Hepatocyte (in vitro differentiated cells): ENCODE results near the gene ANO3. TPM values are rescaled to one million over a fixed set of nuclear protein-coding genes. Genes with fewer than 3 reads are reported as not detected.

ENCODE experiments used
- DNase-seq: peaks from one replicate; pipeline ENCODE4 v3.0.0-alpha.2; 2016; ENCODE audit warnings: low spot score
- H2AFZ ChIP-seq: fragments of 200-600 bp; sonication (generic); 2 replicates; pipeline ENCODE4 v1.6.0; 2016; ENCODE audit warnings: antibody characterized with exemption, mild to moderate bottlenecking
- H3K27ac ChIP-seq: fragments of 200-600 bp; sonication (generic); 2 replicates; pipeline ENCODE4 v1.5.1; 2016; ENCODE audit warnings: mild to moderate bottlenecking
- H3K27me3 ChIP-seq: fragments of 200-600 bp; sonication (generic); 2 replicates; pipeline ENCODE4 v1.6.1; 2016
- H3K36me3 ChIP-seq: fragments of 200-600 bp; sonication (generic); replicated peaks from 2 replicates; pipeline ENCODE4 v1.5.1; 2016; ENCODE audit warnings: low read depth; ENCODE audit not compliant: insufficient read depth
- H3K4me1 ChIP-seq: fragments of 200-600 bp; sonication (generic); 2 replicates; pipeline ENCODE4 v1.5.1; 2016; ENCODE audit warnings: mild to moderate bottlenecking, moderate library complexity; ENCODE audit not compliant: insufficient read depth
- H3K4me2 ChIP-seq: fragments of 200-600 bp; sonication (generic); 2 replicates; pipeline ENCODE4 v1.6.0; 2016
- H3K4me3 ChIP-seq: fragments of 200-600 bp; sonication (generic); 2 replicates; pipeline ENCODE4 v1.5.1; 2016; ENCODE audit warnings: mild to moderate bottlenecking
- H3K79me2 ChIP-seq: fragments of 200-600 bp; sonication (generic); 2 replicates; pipeline ENCODE4 v1.6.0; 2017; ENCODE audit warnings: mild to moderate bottlenecking
- H3K9me2 ChIP-seq: fragments of 200-600 bp; sonication (generic); replicated peaks from 2 replicates; pipeline ENCODE4 v1.6.0; 2017; ENCODE audit warnings: mild to moderate bottlenecking; ENCODE audit not compliant: insufficient read depth
- H3K9me3 ChIP-seq: fragments of 200-600 bp; sonication (generic); 2 replicates; pipeline ENCODE4 v1.5.1; 2016; ENCODE audit warnings: low read depth, mild to moderate bottlenecking
- H4K20me1 ChIP-seq: fragments of 200-600 bp; sonication (generic); 2 replicates; pipeline ENCODE4 v1.6.0; 2016; ENCODE audit warnings: mild to moderate bottlenecking; ENCODE audit not compliant: insufficient read depth, poor library complexity, severe bottlenecking
- EZH2 ChIP-seq: fragments of 200-600 bp; sonication (generic); IDR thresholded peaks from 2 replicates; pipeline ENCODE4 v1.6.1; 2016; ENCODE audit warnings: antibody characterized with exemption, mild to moderate bottlenecking, borderline replicate concordance
- EZH2phosphoT487 ChIP-seq: fragments of 200-600 bp; sonication (generic); IDR thresholded peaks from one replicate; pipeline ENCODE4 v1.6.1; 2018; ENCODE audit warnings: antibody characterized with exemption, mild to moderate bottlenecking, low read depth, moderate library complexity; ENCODE audit not compliant: unreplicated experiment, severe bottlenecking
- WGBS: methylation state at CpG from one replicate; pipeline ENCODE4 v1.1.6; 2016; ENCODE audit warnings: low lambda C conversion rate; ENCODE audit errors: missing lambda C conversion rate; 5-methylcytosine and 5-hydroxymethylcytosine counted together
- polyA plus RNA-seq: library from polyadenylated mRNA; unstranded; fragments of >200 nt; fragmentation: Nextera tagmentation; extraction: Ambion mirVana; gene quantifications from 2 replicates; pipeline ENCODE4 v1.2.1, GENCODE V29; 2016
- total RNA-seq: library from RNA; depleted of rRNA; stranded (reverse); fragments of >200 nt; gene quantifications from 2 replicates; pipeline ENCODE4 v1.2.3, GENCODE V29; 2014
- TF ChIP-seq, protein P1 (sequence below): fragments of 200-600 bp; sonication (generic); IDR thresholded peaks from 2 replicates; pipeline ENCODE4 v1.5.1; 2016; ENCODE audit warnings: antibody characterized with exemption, mild to moderate bottlenecking; ENCODE audit not compliant: poor library complexity

ANO3 gene
- total and polyA plus RNA-seq, 2 experiments from 2014 or later: 0.17 TPM; not detected in 1

DNA sequence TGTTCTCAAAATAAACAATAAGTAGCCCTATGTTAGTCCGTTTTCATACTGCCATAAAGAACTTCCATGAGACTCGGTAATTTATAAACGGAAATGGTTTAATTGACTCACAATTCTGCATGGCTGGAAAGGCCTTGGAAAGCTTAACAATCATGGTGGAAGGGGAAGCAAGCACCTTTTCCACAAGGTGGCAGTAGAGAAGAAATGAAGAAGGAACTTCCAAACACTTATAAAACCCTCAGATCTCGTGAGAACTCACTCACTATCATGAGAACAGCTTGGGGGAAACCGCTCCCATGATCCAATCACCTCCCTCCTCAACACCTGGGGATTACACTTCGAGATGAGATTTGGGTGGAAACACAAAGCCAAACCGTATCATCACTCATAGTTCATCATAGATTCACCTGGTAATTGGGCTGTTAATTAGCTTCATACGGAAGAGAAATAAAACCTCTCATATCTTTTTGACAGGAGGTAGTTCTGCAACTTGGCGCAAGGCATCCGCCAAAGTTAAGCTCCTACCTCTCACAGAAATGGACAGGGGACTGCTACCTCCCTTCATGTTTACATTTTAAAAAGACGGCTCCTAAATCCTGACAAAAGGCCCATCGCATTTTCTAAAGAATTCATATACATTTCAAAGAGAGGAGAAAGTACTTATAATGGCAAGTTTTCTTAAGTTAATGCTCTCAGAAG, 191.1 kb downstream of the ANO3 start:
- no peaks in the 10 kb centered on the region for H3K9me2 ChIP-seq
- H3K36me3 ChIP-seq: no peaks in the 10 kb centered on the region
- no peaks in the 10 kb centered on the region for H3K4me1 ChIP-seq
- no peaks in the 10 kb centered on the region for H4K20me1 ChIP-seq
- peak overlapping the region; percentile 11 for H3K4me2 ChIP-seq
- 48% methylated on average over 12 of the region's 12 CpGs for WGBS
- H3K27ac ChIP-seq: no peak overlapping the region
- TF ChIP-seq, protein P1, sequence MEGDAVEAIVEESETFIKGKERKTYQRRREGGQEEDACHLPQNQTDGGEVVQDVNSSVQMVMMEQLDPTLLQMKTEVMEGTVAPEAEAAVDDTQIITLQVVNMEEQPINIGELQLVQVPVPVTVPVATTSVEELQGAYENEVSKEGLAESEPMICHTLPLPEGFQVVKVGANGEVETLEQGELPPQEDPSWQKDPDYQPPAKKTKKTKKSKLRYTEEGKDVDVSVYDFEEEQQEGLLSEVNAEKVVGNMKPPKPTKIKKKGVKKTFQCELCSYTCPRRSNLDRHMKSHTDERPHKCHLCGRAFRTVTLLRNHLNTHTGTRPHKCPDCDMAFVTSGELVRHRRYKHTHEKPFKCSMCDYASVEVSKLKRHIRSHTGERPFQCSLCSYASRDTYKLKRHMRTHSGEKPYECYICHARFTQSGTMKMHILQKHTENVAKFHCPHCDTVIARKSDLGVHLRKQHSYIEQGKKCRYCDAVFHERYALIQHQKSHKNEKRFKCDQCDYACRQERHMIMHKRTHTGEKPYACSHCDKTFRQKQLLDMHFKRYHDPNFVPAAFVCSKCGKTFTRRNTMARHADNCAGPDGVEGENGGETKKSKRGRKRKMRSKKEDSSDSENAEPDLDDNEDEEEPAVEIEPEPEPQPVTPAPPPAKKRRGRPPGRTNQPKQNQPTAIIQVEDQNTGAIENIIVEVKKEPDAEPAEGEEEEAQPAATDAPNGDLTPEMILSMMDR: peak; percentile 33
- no peak for TF ChIP-seq EZH2phosphoT487
- H3K4me3 ChIP-seq: no peak overlapping the region
- DNase-seq: peak; percentile 30
- H3K27me3 ChIP-seq: no peaks in the 10 kb centered on the region
- peak overlapping the region; percentile 24 for H2AFZ ChIP-seq
- no peaks in the 10 kb centered on the region for H3K79me2 ChIP-seq
- no peaks in the 10 kb centered on the region for H3K9me3 ChIP-seq

DNA sequence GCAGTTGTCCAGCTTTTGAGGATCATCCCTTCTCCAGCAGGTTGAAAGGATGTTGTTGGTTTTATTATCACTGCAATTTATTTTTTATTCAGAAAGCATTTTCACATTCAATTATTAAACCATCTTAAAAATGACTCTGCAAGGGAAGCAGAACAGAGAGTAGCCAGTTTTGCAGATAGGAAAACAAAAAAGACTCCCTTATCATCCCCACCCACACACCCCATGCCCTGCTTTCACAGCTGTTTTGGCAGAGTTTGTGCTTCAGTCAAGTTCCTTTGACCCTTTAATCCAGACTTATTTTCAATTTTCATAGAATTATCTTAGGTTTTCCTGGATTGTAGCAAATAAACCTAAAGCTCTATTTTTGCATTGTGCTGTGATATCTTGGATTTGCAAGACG, 195.8 kb downstream of the ANO3 start:
- Histone ChIP-seq H3K4me3 (no peak overlapping the region), H2AFZ (no peak overlapping the region), H3K4me1 (no peaks in the 10 kb centered on the region), H3K27me3 (no peaks in the 10 kb centered on the region), H3K4me2 (no peak overlapping the region), H4K20me1 (no peaks in the 10 kb centered on the region), H3K9me3 (no peaks in the 10 kb centered on the region), H3K79me2 (no peaks in the 10 kb centered on the region), H3K9me2 (no peaks in the 10 kb centered on the region), H3K36me3 (no peaks in the 10 kb centered on the region), H3K27ac (no peak overlapping the region)
- 67% methylated on average over 1 of the region's 1 CpG for WGBS
- no peak for DNase-seq
- TF ChIP-seq EZH2 (no peak), EZH2phosphoT487 (no peak)
- TF ChIP-seq, protein P1: no peak

DNA sequence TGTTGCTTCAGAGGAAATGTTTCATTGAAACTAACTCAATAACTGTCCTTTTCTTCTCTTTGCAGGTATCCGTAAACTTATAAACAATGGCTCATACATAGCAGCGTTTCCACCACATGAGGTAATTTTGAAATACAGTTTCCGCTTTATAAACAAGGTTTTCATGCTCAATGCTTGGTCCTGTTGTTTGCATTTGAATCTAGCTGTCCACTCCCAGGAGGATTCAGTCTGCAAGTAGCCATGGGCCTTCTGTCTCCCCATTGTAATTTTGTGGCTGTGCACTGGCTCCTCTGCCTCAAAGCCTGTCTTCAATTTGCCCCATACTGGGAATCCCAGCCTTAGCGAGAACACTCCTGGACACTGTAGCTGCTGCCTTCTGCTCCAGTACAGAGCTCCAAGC, 205.4 kb downstream of the ANO3 start:
- Histone ChIP-seq H3K27ac (no peak overlapping the region), H3K4me2 (no peak overlapping the region), H3K9me2 (no peaks in the 10 kb centered on the region), H2AFZ (no peak overlapping the region), H3K4me1 (no peaks in the 10 kb centered on the region), H3K36me3 (no peaks in the 10 kb centered on the region), H3K9me3 (no peaks in the 10 kb centered on the region), H4K20me1 (no peaks in the 10 kb centered on the region), H3K79me2 (no peaks in the 10 kb centered on the region), H3K27me3 (no peaks in the 10 kb centered on the region), H3K4me3 (no peak overlapping the region)
- WGBS: 89% methylated on average over 4 of the region's 4 CpGs
- TF ChIP-seq EZH2phosphoT487: no peak
- TF ChIP-seq, protein P1: no peak
- DNase-seq: no peak

DNA sequence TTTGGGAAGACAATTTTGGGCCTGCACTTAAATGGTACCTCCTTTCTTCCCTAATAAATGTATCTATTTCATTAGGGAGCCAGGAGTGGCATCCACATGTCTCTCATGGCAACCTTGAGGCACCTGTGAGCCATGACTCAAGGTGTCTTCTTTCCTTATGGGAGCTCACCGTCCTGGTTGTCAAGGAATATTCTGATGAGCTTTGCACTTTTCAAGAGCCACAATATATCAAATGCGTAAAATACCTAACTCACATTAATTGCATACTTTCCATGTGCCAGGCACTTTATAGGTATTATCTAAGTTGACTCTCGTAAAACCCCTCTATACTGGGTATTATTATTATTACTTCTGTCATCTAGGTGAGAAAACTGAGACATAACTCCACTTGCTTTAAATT, 207.6 kb downstream of the ANO3 start:
- no peaks in the 10 kb centered on the region for H3K36me3 ChIP-seq
- 91% methylated on average over 3 of the region's 3 CpGs for WGBS
- H4K20me1 ChIP-seq: no peaks in the 10 kb centered on the region
- no peaks in the 10 kb centered on the region for H3K4me1 ChIP-seq
- no peaks in the 10 kb centered on the region for H3K27me3 ChIP-seq
- H2AFZ ChIP-seq: no peak overlapping the region
- no peaks in the 10 kb centered on the region for H3K9me2 ChIP-seq
- no peak overlapping the region for H3K27ac ChIP-seq
- no peak for TF ChIP-seq EZH2phosphoT487
- TF ChIP-seq, protein P1: no peak
- no peak for TF ChIP-seq EZH2
- H3K9me3 ChIP-seq: no peaks in the 10 kb centered on the region
- no peak overlapping the region for H3K4me2 ChIP-seq
- DNase-seq: no peak
- no peaks in the 10 kb centered on the region for H3K79me2 ChIP-seq
- no peak overlapping the region for H3K4me3 ChIP-seq
